GM15510 (cell line): Measurements from ENCODE around the gene SLC47A2.

Source experiments
- POLR2A ChIP-seq: IDR thresholded peaks from 3 replicates; pipeline ENCODE4 v1.6.1; 2011; ENCODE audit warnings: borderline replicate concordance; ENCODE audit not compliant: insufficient read length; ENCODE audit errors: extremely low read depth

The SLC47A2 gene

GRCh38 chr17:19752216-19753050 is 36.0 kb upstream of the SLC47A2 start:
- no peak for TF ChIP-seq POLR2A

- TF ChIP-seq POLR2A, result no peak
Measured at GRCh38 chr17:19750835-19751234, 34.5 kb upstream of the SLC47A2 start.

DNA sequence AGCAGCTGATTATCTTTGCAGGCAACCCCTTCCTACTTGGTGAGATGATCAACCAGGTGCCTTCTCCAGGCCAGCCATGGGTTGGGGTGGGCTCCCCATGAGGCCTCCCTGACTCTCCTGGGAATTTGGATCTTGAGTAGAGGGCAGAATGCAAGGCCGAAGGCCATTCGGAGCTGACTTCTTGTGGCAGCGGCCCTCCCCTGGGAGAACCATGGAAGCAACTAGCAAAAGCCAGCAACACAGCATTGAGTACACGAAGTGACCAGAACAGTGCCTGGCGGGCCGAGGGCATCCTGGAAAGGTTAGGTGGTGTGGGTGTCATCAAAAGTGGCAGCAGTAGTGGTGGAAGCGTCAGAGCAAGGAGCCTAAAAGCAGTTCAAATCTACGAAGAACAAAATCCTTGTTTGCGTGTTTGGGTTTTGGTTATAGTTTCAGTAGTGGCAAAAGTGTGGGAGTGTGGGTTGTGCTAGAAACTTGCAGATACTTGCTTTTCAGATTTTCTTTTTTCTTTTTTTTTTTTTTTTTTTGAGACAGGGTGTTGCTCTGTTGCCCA is 33.7 kb upstream of the SLC47A2 start:
- TF ChIP-seq POLR2A, result no peak

DNA sequence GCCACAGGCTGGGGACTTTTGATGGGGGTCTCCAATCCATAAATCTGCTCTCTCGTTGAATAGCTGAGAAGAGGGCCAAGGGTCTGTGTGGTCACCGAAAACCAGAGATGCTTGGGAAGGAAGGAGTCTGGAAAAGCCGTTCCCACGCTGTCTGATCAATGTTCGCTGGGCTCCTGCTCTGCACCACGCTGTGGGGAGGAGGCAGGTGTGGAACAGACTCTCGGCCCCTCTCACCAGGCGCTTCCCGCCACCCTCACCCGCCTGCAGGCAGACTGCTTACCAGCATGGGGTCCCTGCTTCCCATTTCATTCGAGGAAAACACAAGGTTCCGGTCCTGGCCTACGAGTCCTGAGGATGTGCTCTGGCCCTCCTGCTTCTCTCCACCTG is 32.4 kb upstream of the SLC47A2 start:
- no peak for TF ChIP-seq POLR2A

DNA sequence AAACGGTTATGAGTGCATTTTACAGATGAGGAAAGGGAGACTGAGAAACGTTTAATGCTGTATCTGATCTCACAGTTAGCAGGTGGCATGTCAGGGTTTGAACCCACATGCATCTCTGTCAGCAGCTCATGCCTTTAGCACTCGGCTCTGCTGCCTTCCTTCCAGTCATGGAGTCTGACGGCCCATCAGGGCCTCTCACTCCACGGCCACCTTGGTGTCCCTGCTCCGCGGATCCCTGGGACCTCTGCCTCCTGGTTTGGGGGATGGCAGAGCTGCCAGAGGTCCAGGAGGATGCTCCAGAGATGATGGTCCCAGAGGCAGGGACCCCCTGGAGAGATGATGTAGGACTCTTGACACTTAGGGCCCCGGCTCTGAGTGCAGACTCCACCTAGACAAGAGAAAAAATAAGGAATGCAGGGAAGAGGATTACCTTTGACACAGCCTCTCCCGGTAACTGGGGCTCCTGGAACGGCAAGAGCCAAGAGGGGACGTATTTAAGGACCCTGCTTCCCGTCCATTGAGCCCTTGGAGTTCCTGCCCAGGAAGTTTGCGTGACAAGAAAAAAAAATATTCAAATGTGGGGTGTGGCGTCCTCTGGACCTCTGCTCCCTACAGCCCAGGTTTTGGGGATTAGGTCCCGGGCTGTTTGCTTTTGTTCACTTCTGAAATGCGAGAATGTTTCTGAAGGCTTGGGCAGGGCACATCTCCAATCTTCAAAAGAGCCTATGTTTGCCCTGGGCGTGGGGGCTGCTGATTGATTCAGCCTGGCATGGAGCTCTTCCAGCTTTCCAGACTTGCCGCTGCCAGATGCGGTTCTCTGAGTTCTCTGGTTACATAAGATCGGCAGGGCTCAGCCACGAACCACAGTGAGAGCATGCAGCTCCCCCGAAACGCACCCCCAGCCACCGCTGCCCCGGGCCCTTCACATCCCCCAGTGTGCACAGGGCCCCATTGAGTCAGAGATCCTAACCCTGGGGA is 31.7 kb upstream of the SLC47A2 start, which contains the start of gene ALDH3A1:
Gene ALDH3A1 (minus strand): TSS at position 470 of the 978 bp plus-strand sequence. CDS start 3,169 bp downstream, outside the sequence.
- TF ChIP-seq POLR2A, result no peak

DNA sequence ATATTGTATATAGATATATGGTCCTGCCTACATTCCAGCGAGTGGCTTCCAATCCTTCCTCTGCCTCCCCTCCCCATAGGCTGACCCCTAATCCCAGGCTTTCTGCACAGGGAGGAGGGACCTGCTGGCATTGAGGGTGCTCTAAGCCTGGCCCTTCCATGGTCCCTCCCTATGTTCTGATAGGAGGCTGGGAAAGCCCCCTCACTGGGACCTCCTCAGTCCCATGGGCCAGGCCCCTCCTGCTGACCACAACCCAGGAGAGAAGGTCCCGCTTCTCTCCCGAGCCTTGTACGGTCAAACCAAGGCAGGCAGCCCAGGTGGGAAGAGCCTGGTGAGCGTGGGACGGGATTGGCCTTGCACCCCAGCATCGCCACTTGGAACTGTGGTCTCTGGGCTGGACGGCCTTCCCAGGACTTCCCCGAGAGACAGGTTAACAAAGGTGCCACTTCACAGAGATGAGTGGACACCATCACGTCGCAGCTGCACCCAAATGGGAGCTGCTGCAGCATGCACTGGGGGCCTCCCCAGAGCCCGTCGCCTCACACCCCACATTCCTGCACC is 30.9 kb upstream of the SLC47A2 start:
- TF ChIP-seq POLR2A, result no peak

DNA sequence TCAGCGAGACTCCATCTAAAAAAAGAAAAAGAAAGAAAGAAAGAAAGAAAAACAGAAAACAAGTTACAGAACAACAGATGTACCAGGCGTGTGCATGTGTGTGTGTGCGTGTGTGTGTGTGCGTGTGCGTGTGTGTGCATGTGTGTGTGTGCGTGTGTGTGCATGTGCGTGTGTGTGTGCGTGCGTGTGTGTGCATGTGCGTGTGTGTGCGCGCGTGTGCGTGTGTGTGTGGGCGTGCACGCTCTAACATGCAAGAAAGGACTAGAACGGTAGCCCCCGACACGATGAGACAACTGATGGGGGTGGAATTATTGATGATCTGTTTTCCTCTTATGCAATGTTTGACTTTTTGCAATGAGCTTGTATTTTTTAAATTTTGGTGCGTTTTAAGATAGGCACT is 30.1 kb upstream of the SLC47A2 start:
- no peak for TF ChIP-seq POLR2A

DNA sequence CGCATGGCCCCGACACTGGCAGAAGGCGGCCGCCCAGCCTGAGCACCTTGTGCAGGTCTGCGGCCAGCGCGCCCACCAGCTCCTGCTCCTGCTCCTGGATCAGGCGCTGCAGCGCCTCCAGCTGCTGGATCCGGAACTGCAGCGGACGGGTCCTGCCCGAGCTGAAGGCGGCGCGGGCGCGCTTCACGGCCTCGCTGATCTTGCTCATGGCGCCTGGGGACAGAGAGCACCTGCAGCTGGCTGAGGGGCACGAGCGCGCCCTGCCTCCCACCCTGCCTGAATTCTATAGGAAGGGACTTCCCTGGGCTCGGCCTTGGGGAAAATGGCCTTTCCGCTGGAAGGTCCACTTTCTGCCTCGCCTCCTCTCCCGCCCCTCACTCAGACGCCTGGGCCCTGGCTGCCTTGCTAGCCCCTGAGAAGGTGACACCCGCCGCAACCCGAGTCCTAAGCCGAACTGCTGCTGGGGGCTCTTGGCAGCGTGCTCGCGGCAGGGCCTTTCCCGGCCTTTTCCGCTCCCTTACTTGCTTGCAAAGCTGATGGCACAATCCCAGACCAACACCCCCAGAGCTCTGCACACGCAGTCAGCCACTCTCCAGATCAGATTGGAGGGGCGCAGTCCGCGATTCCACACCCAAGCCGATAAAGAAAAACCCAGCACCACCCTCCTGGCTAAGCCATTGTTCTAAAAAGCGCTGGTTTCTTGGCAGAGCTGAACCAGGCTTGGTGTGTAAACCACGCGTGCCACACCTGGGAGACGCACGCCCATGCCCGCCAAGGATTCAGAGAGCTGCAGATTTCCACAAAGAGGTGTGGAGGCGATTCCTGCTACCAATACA is 28.8 kb upstream of the SLC47A2 start:
- TF ChIP-seq POLR2A, result no peak

GRCh38 chr17:19744492-19744891 is 28.1 kb upstream of the SLC47A2 start:
- no peak for TF ChIP-seq POLR2A

GRCh38 chr17:19743101-19744100 is 27.0 kb upstream of the SLC47A2 start:
- no peak for TF ChIP-seq POLR2A

DNA sequence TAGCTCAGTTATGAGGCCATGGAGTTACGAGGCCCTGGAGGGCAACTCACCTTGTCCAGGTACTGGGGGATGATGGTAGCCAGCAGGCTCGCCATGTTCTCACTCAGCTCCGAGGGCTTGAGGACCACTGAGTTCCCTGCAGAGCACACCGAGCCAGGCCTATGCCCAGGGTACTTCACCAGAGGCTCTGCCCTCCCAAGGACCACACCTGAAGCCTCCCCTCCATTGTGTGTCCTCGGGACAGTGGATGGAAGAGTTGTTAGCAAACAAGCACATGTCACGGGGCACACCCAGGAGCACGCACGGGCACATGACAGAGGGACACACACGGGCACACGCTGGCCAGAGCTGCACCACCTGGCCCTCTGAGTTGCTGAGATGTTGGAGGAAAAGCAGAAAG is 26.1 kb upstream of the SLC47A2 start:
- no peak for TF ChIP-seq POLR2A

DNA sequence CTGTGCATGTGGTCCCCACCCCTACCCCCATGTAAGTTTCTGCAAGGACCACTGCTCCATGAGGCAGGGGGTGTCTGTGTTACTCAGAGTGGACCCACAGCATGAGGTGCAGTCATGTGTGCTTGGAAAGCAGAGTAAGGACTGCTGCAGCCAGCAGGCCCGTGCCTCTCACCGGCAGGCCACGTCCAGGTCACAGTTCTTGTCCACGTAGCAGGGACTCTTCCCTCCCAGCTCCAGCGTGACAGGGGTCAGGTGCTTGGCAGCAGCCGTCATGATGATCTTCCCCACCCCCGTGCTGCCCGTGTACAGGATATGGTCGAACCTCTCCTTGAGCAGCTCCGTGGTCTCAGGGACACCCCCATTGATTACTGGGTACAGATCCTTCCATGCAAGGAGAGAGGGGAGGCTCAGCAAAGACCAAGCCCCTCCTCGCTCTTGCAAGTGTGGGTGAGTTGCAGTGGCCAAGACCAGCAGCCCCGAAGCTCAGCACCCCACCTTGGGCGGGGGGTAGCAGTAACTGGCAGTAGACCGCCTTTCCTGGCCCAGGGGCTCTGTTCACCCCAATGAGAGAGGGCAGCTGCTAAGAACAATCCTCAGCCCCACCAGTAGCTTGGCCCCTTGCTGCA is 25.6 kb upstream of the SLC47A2 start:
- TF ChIP-seq POLR2A, result no peak
